SK-MEL-5 (cell line): ENCODE results near the gene NPPA. TPM values are rescaled to one million over a fixed set of nuclear protein-coding genes. Genes with fewer than 3 reads are reported as not detected.
"Not testable (repeated sequence)": the region's sequence is repeated elsewhere in the genome, so short reads cannot be mapped to it uniquely, and the experiment has no call there.

ENCODE experiments used
- DNase-seq: peaks from one replicate; pipeline ENCODE4 v3.0.0-alpha.2; 2016; ENCODE audit warnings: low read depth, low spot score
- in situ Hi-C: cut with HindIII; loops from 2 replicates; pipeline ENCODE4 v1.10.0; 2016; ENCODE audit warnings: low sequenced_read_pairs, high pct_unique_total_duplicates, low pct_unique_long_range_greater_than_20kb
- total RNA-seq: library from RNA; depleted of rRNA; stranded (reverse); fragments of >200 nt; shearing (Covaris generic); gene quantifications from 2 replicates; pipeline ENCODE4 v1.2.3, GENCODE V29; 2014

NPPA gene
- total RNA-seq, 1 experiment from 2014 or later = not detected

- in situ Hi-C loops = no loop called here
- no peak for DNase-seq
These were observed 13.7 kb downstream of the NPPA start for GRCh38 chr1:11833900-11834299.

GRCh38 chr1:11833497-11833896 lies 14.1 kb downstream of the NPPA start:
- DNase-seq = no peak
- in situ Hi-C loops = no loop called here

- in situ Hi-C loops = no loop called here
- DNase-seq = no peak
These were observed 15.4 kb downstream of the NPPA start for GRCh38 chr1:11831945-11832725.

GRCh38 chr1:11828511-11828910 lies 19.1 kb downstream of the NPPA start:
- in situ Hi-C loops = no loop called here
- DNase-seq = no peak

GRCh38 chr1:11826946-11827345 lies 20.6 kb downstream of the NPPA start:
- no peak for DNase-seq
- in situ Hi-C loops = no loop called here

GRCh38 chr1:11825131-11825530 lies 22.5 kb downstream of the NPPA start:
- in situ Hi-C loops = no loop called here
- DNase-seq = no peak

GRCh38 chr1:11823366-11824137 lies 24.0 kb downstream of the NPPA start:
- in situ Hi-C loops = no loop called here
- no peak for DNase-seq

GRCh38 chr1:11822091-11822490 lies 25.5 kb downstream of the NPPA start:
- in situ Hi-C loops = no loop called here
- no peak for DNase-seq

GRCh38 chr1:11817192-11817591 lies 30.4 kb downstream of the NPPA start:
- in situ Hi-C loops = no loop called here
- no peak for DNase-seq

- no peak for DNase-seq
- in situ Hi-C loops = no loop called here
These were observed 34.6 kb downstream of the NPPA start for GRCh38 chr1:11813021-11813420.

- in situ Hi-C loops = no loop called here
- DNase-seq = no peak
These were observed 40.5 kb downstream of the NPPA start for GRCh38 chr1:11807133-11807532.

GRCh38 chr1:11806307-11806936 lies 41.2 kb downstream of the NPPA start:
- in situ Hi-C loops = no loop called here
- DNase-seq = peak; percentile 26

GRCh38 chr1:11805422-11806306 lies 41.9 kb downstream of the NPPA start, which contains the start of the genes CLCN6 and MTHFR:
Gene CLCN6 (plus strand): TSS chr1:11806191. CDS start chr1:11806263, 72 bp downstream.
Gene MTHFR (minus strand): TSS chr1:11805964. CDS start chr1:11803116, 2,848 bp downstream.
- DNase-seq = peak; percentile 98
- in situ Hi-C loops = no loop called here

GRCh38 chr1:11804666-11805421 lies 42.7 kb downstream of the NPPA start:
- in situ Hi-C loops = no loop called here
- DNase-seq = no peak

GRCh38 chr1:11803924-11804665 lies 43.5 kb downstream of the NPPA start:
- DNase-seq, in situ Hi-C loops: not testable (repeated sequence)
